ENCODE data around the gene USH2A.

GRCh38 chr1:215777370-215777925 is 645.8 kb downstream of the USH2A start:
- TF ChIP-seq EZH2 (IDR thresholded peaks at IDR 0.05): no peak
- no peak for TF ChIP-seq CTCF (IDR thresholded peaks at IDR 0.05)
- no peak for TF ChIP-seq EZH2phosphoT487 (IDR thresholded peaks at IDR 0.05)
